Renal cortex interstitium (tissue), 11 donors: Measurements from ENCODE around the gene HIRA. TPM values are rescaled to one million over a fixed set of nuclear protein-coding genes. Genes with fewer than 3 reads are reported as not detected.
"Not testable (repeated sequence)": the region's sequence is repeated elsewhere in the genome, so short reads cannot be mapped to it uniquely, and the experiment has no call there.

Experiments used
- DNase-seq, 11 donors: peaks; one replicate each; pipeline ENCODE4 v3.0.0-alpha.2; 2013; ENCODE audit warnings: low read depth in 9 of 11, low spot score in 4 of 11; ENCODE audit errors: extremely low read depth in 1 of 11
- polyA plus RNA-seq, 3 donors: library from polyadenylated mRNA; unstranded; fragments of 120-200 nt; gene quantifications; one replicate each; pipeline ENCODE4 v1.2.1, GENCODE V29; 2013; ENCODE audit not compliant: insufficient read length in 3 of 3

The HIRA gene
- polyA plus RNA-seq, 3 donors = 29.9 to 37.5 (median 33.3) TPM

GRCh38 chr22:19321757-19322156 lies 109.8 kb downstream of the HIRA start:
- no peak for DNase-seq

GRCh38 chr22:19320136-19320535 lies 111.4 kb downstream of the HIRA start:
- not testable (repeated sequence) for DNase-seq

GRCh38 chr22:19319281-19319680 lies 112.3 kb downstream of the HIRA start:
- no peak for DNase-seq

- DNase-seq = no peak
Measured at GRCh38 chr22:19317865-19318264, 113.7 kb downstream of the HIRA start.

GRCh38 chr22:19307872-19308271 lies 123.7 kb downstream of the HIRA start:
- DNase-seq = no peak

GRCh38 chr22:19306535-19306934 lies 125.0 kb downstream of the HIRA start:
- DNase-seq = not testable (repeated sequence)

- no peak for DNase-seq
Measured at GRCh38 chr22:19304547-19304946, 127.0 kb downstream of the HIRA start.

GRCh38 chr22:19303785-19304184 lies 127.7 kb downstream of the HIRA start:
- no peak for DNase-seq

- no peak for DNase-seq
Measured at GRCh38 chr22:19295733-19296132, 135.8 kb downstream of the HIRA start.

- DNase-seq = no peak
Measured at GRCh38 chr22:19292458-19293230, 138.9 kb downstream of the HIRA start.

GRCh38 chr22:19291580-19292457 lies 139.7 kb downstream of the HIRA start, which contains the start of gene CLTCL1:
TSS of gene CLTCL1 (minus strand) at chr22:19291719. CDS start at chr22:19291641, 78 bp downstream.
- DNase-seq = peak; percentile 38 to 77 (median 63)

GRCh38 chr22:19291218-19291579 lies 140.3 kb downstream of the HIRA start:
- DNase-seq = peak in 1 of 11 donors; percentile 18

GRCh38 chr22:19290400-19291217 lies 140.9 kb downstream of the HIRA start:
- no peak for DNase-seq

GRCh38 chr22:19289475-19290161 lies 141.9 kb downstream of the HIRA start:
- no peak for DNase-seq

GRCh38 chr22:19287889-19288288 lies 143.6 kb downstream of the HIRA start:
- no peak for DNase-seq

GRCh38 chr22:19287076-19287707 lies 144.3 kb downstream of the HIRA start:
- no peak for DNase-seq

- no peak for DNase-seq
Measured at GRCh38 chr22:19285831-19286230, 145.7 kb downstream of the HIRA start.
